KOPT-K1 (cell line): ENCODE results near the gene NEDD4L.
"Not testable (repeated sequence)": the region's sequence is repeated elsewhere in the genome, so short reads cannot be mapped to it uniquely, and the experiment has no call there.

Experiments
- H3K27ac ChIP-seq: fragments of 200-600 bp; sonication (generic); 2 replicates; pipeline ENCODE4 v1.5.1; 2016; ENCODE audit warnings: antibody characterized with exemption, mild to moderate bottlenecking, low read depth, low read length; ENCODE audit not compliant: poor library complexity, severe bottlenecking
- H3K36me3 ChIP-seq: fragments of 200-600 bp; sonication (generic); 2 replicates; pipeline ENCODE4 v1.5.1; 2017; ENCODE audit warnings: antibody characterized with exemption, mild to moderate bottlenecking, low read length, moderate library complexity; ENCODE audit not compliant: insufficient read depth
- H3K9me3 ChIP-seq: fragments of 200-600 bp; sonication (generic); 2 replicates; pipeline ENCODE4 v1.5.1; 2017; ENCODE audit warnings: antibody characterized with exemption, low read length, mild to moderate bottlenecking; ENCODE audit not compliant: insufficient read depth, poor library complexity, severe bottlenecking

NEDD4L gene

GRCh38 chr18:58251416-58251815, 207.4 kb downstream of the NEDD4L start:
- no peaks in the 10 kb centered on the region for H3K36me3 ChIP-seq
- no peak overlapping the region for H3K27ac ChIP-seq
- no peaks in the 10 kb centered on the region for H3K9me3 ChIP-seq

GRCh38 chr18:58252166-58252565, 208.1 kb downstream of the NEDD4L start:
- Histone ChIP-seq H3K27ac (no peak overlapping the region), H3K9me3 (no peaks in the 10 kb centered on the region), H3K36me3 (no peaks in the 10 kb centered on the region)

- H3K9me3 ChIP-seq = no peaks in the 10 kb centered on the region
- no peak overlapping the region for H3K27ac ChIP-seq
- H3K36me3 ChIP-seq = no peaks in the 10 kb centered on the region
Measured at GRCh38 chr18:58253318-58253717, 209.3 kb downstream of the NEDD4L start.

- no peak overlapping the region for H3K27ac ChIP-seq
- no peaks in the 10 kb centered on the region for H3K36me3 ChIP-seq
Measured at GRCh38 chr18:58253871-58254270, 209.8 kb downstream of the NEDD4L start.

GRCh38 chr18:58254873-58255511, 211.0 kb downstream of the NEDD4L start:
- Histone ChIP-seq H3K36me3 (no peaks in the 10 kb centered on the region), H3K27ac (no peak overlapping the region), H3K9me3 (no peaks in the 10 kb centered on the region)

More at GRCh38 chr18:58253871-58254270, 209.8 kb downstream of the NEDD4L start:
- H3K9me3 ChIP-seq = no peaks in the 10 kb centered on the region

- Histone ChIP-seq H3K27ac (no peak overlapping the region), H3K36me3 (no peaks in the 10 kb centered on the region), H3K9me3 (no peaks in the 10 kb centered on the region)
Measured at GRCh38 chr18:58255701-58256311, 211.8 kb downstream of the NEDD4L start.

- Histone ChIP-seq H3K36me3 (no peaks in the 10 kb centered on the region), H3K9me3 (no peaks in the 10 kb centered on the region), H3K27ac (no peak overlapping the region)
Measured at GRCh38 chr18:58256316-58257080, 212.5 kb downstream of the NEDD4L start.

GRCh38 chr18:58257461-58257860, 213.4 kb downstream of the NEDD4L start:
- Histone ChIP-seq H3K27ac (no peak overlapping the region), H3K9me3 (no peaks in the 10 kb centered on the region), H3K36me3 (no peaks in the 10 kb centered on the region)

GRCh38 chr18:58258692-58259342, 214.8 kb downstream of the NEDD4L start:
- H3K9me3 ChIP-seq = no peaks in the 10 kb centered on the region
- H3K36me3 ChIP-seq = no peaks in the 10 kb centered on the region
- H3K27ac ChIP-seq = no peak overlapping the region

GRCh38 chr18:58263055-58263957, 219.3 kb downstream of the NEDD4L start:
- Histone ChIP-seq H3K9me3 (no peaks in the 10 kb centered on the region), H3K27ac (no peak overlapping the region), H3K36me3 (no peaks in the 10 kb centered on the region)

- Histone ChIP-seq H3K36me3 (no peaks in the 10 kb centered on the region), H3K27ac (no peak overlapping the region), H3K9me3 (no peaks in the 10 kb centered on the region)
Measured at GRCh38 chr18:58264075-58264474, 220.0 kb downstream of the NEDD4L start.

GRCh38 chr18:58264840-58265239, 220.8 kb downstream of the NEDD4L start:
- H3K27ac ChIP-seq = no peak overlapping the region
- no peaks in the 10 kb centered on the region for H3K9me3 ChIP-seq
- no peaks in the 10 kb centered on the region for H3K36me3 ChIP-seq

- not testable (repeated sequence) for H3K27ac ChIP-seq, H3K9me3 ChIP-seq
Measured at GRCh38 chr18:58265489-58265888, 221.5 kb downstream of the NEDD4L start.

GRCh38 chr18:58266291-58266690, 222.3 kb downstream of the NEDD4L start:
- H3K27ac ChIP-seq = no peak overlapping the region
- H3K9me3 ChIP-seq = no peaks in the 10 kb centered on the region
- H3K36me3 ChIP-seq = no peaks in the 10 kb centered on the region

More at GRCh38 chr18:58265489-58265888, 221.5 kb downstream of the NEDD4L start:
- not testable (repeated sequence) for H3K36me3 ChIP-seq
